NB4 (cell line): ENCODE measurements around the gene GABBR2.

Source experiments
- DNase-seq: peaks from one replicate; pipeline ENCODE4 v3.0.0; 2010; ENCODE audit warnings: low read depth
- H3K4me3 ChIP-seq: one replicate; pipeline ENCODE4 v1.5.1; 2011; ENCODE audit warnings: mild to moderate bottlenecking, low read depth, low read length, moderate library complexity
- MYC ChIP-seq: IDR thresholded peaks from 2 replicates; pipeline ENCODE4 v1.6.1; 2011; ENCODE audit warnings: low read depth, low read length
- POLR2A ChIP-seq: IDR thresholded peaks from 2 replicates; pipeline ENCODE4 v1.6.1; 2011; ENCODE audit warnings: mild to moderate bottlenecking; ENCODE audit not compliant: insufficient read length; ENCODE audit errors: extremely low read depth
- TF ChIP-seq, protein P1 (sequence below): IDR thresholded peaks from one replicate; pipeline ENCODE4 v1.5.1; 2012; ENCODE audit warnings: low read depth, low read length
- TF ChIP-seq, protein P2 (sequence below): IDR thresholded peaks from 2 replicates; pipeline ENCODE4 v1.6.1; 2011; ENCODE audit warnings: low read depth, low read length

The GABBR2 gene

DNA sequence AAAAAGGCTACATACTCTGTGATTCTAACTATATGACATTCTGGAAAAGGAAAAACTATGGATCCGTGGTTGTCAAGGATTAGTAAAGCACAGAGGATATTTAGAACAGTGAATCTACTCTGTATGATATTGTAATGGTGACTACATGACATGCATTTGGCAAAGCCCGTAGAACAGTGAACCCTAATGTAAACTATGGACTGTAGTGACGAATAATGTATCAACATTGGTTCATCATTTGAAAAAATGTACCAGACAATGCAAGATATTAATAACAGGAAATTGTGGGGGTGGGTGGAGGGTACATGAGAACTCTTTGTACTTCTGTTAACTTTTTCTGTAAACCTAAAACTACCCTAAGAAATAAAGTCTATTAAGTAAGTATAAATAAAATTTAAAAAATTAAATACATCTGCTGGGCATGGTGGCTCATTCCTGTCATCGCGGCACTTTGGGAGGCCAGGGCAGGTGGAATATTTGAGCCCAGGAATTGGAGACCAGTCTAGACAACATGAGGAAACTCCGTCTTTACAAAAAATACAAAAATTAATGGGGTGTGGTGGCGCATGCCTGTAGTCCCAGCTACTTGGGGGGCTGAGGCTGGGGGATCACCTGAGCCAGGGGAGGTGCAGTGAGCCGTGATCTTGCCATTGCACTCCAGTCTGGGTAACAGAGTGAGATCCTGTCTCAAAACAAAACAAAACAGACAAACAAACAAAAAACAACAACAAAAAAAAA, 351.6 kb downstream of the GABBR2 start:
- H3K4me3 ChIP-seq: no peak overlapping the region
- no peak for DNase-seq
- TF ChIP-seq, protein P1, sequence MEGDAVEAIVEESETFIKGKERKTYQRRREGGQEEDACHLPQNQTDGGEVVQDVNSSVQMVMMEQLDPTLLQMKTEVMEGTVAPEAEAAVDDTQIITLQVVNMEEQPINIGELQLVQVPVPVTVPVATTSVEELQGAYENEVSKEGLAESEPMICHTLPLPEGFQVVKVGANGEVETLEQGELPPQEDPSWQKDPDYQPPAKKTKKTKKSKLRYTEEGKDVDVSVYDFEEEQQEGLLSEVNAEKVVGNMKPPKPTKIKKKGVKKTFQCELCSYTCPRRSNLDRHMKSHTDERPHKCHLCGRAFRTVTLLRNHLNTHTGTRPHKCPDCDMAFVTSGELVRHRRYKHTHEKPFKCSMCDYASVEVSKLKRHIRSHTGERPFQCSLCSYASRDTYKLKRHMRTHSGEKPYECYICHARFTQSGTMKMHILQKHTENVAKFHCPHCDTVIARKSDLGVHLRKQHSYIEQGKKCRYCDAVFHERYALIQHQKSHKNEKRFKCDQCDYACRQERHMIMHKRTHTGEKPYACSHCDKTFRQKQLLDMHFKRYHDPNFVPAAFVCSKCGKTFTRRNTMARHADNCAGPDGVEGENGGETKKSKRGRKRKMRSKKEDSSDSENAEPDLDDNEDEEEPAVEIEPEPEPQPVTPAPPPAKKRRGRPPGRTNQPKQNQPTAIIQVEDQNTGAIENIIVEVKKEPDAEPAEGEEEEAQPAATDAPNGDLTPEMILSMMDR: no peak
- no peak for TF ChIP-seq MYC
- no peak for TF ChIP-seq POLR2A
- TF ChIP-seq, protein P2, sequence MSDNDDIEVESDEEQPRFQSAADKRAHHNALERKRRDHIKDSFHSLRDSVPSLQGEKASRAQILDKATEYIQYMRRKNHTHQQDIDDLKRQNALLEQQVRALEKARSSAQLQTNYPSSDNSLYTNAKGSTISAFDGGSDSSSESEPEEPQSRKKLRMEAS: no peak

GRCh38 chr9:98356326-98356725, 352.4 kb downstream of the GABBR2 start:
- no peak overlapping the region for H3K4me3 ChIP-seq
- TF ChIP-seq, protein P1: no peak
- TF ChIP-seq MYC (no peak), POLR2A (no peak)
- TF ChIP-seq, protein P2: no peak
- DNase-seq: no peak

DNA sequence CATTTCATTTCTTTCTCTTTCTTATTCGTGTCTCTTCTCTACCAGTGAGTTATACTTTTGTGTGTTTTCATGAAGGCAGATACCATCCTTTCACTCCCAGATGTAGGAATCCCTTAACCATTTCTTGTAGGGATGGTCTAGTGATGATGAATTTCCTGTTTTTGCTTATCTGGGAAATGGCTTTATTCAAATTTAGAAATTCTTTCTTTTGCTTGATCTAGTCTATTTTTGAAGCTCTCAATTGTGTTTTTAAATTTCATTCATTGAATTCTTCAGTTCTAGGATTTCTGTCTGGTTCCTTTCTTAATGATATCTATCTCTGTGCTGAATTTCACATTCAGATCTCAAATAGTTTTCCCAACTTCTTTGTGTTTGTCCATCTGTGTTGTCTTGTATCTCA, 357.4 kb downstream of the GABBR2 start:
- DNase-seq: no peak
- no peak for TF ChIP-seq MYC
- no peak for TF ChIP-seq POLR2A
- TF ChIP-seq, protein P1: no peak
- TF ChIP-seq, protein P2: no peak
- no peak overlapping the region for H3K4me3 ChIP-seq

DNA sequence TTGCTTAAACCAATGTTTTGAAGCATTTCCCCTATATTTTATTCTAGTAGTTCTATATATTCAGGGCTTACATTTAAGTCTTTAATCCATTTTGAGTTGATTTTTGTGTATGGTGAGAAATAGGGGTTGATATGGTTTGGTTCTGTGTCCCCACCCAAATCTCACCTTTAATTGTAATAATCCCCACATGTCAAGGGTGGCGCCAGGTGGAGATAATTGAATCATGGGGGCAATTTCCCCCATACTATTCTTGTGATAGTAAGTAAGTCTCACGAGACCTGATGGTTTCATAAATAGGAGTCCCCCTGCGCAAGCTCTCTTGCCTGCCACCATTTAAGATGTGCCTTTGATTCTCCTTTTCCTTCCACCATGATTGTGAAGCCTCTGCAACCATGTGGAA, 361.1 kb downstream of the GABBR2 start:
- TF ChIP-seq, protein P1: no peak
- TF ChIP-seq POLR2A (no peak), MYC (no peak)
- TF ChIP-seq, protein P2: no peak
- H3K4me3 ChIP-seq: no peak overlapping the region
- DNase-seq: no peak

- TF ChIP-seq, protein P1: no peak
- TF ChIP-seq POLR2A (no peak), MYC (no peak)
- TF ChIP-seq, protein P2: no peak
- no peak overlapping the region for H3K4me3 ChIP-seq
These were observed 363.7 kb downstream of the GABBR2 start for GRCh38 chr9:98345011-98345410.

DNA sequence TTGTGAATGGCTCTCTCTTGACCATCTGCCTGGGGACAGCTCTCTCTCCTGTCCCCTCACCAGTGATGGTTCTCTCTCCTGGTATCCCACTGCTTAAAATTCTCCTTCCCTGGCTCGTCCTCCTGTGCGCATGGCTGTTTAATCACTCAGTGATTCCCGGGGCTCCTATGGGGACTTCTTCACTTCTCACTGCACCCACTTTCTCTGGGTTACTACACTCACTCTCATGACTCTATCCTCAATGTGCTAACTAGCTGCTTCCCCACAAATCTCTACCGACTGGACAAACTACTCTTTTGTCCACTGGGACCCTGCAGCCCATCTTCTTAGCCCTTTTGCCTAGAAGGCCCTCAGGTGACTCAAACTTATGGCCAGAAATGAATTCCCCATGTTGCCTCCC, 364.2 kb downstream of the GABBR2 start:
- TF ChIP-seq POLR2A: no peak
- TF ChIP-seq MYC: no peak
- TF ChIP-seq, protein P1: no peak
- TF ChIP-seq, protein P2: no peak
- no peak overlapping the region for H3K4me3 ChIP-seq
- DNase-seq: no peak

More at GRCh38 chr9:98345011-98345410, 363.7 kb downstream of the GABBR2 start:
- DNase-seq: no peak
